Measurements from ENCODE around the gene PMPCA. TPM values are rescaled to one million over a fixed set of nuclear protein-coding genes. Genes with fewer than 3 reads are reported as not detected.
"Not testable (repeated sequence)": the region's sequence is repeated elsewhere in the genome, so short reads cannot be mapped to it uniquely, and the experiment has no call there.

Gene PMPCA
- total and polyA plus RNA-seq, 12 donors, result 59.3 to 85.2 (median 75.4) TPM

- WGBS, 2 donors, result 94 to 95% methylated on average over 26 of the region's 26 CpGs
- no peak for ATAC-seq
- H3K36me3 ChIP-seq, result peaks cover 4 to 90% (median 58%) of the 10 kb centered on the region in 9 donors
- DNase-seq, result no peak
- no peak overlapping the region for H3K4me3 ChIP-seq
- H3K27ac ChIP-seq, result no peak overlapping the region
- no peaks in the 10 kb centered on the region for H3K9me3 ChIP-seq
- no peaks in the 10 kb centered on the region for H3K4me1 ChIP-seq
- TF ChIP-seq CTCF (IDR thresholded peaks at IDR 0.05), result no peak
- intact Hi-C loops (cut with DNase I), result no loop called here
- H3K27me3 ChIP-seq, result no peaks in the 10 kb centered on the region
Observed at GRCh38 chr9:136422876-136423275, 12.4 kb downstream of the PMPCA start.

GRCh38 chr9:136423432-136424146 is 13.1 kb downstream of the PMPCA start:
- no peaks in the 10 kb centered on the region for H3K27me3 ChIP-seq
- no peaks in the 10 kb centered on the region for H3K4me1 ChIP-seq
- no peak for DNase-seq
- H3K9me3 ChIP-seq, result no peaks in the 10 kb centered on the region
- TF ChIP-seq CTCF (IDR thresholded peaks at IDR 0.05), result no peak
- intact Hi-C loops (cut with DNase I), result no loop called here
- peaks cover 4 to 90% (median 51%) of the 10 kb centered on the region in 9 donors for H3K36me3 ChIP-seq
- ATAC-seq, result no peak
- H3K27ac ChIP-seq, result no peak overlapping the region
- WGBS, 2 donors, result 97 to 98% methylated on average over 43 of the region's 43 CpGs
- no peak overlapping the region for H3K4me3 ChIP-seq

GRCh38 chr9:136424750-136425362 is 14.4 kb downstream of the PMPCA start:
- Histone ChIP-seq H3K9me3 (no peaks in the 10 kb centered on the region), H3K27me3 (no peaks in the 10 kb centered on the region), H3K36me3 (peaks cover 7 to 90% (median 41%) of the 10 kb centered on the region in 9 donors), H3K4me3 (no peak overlapping the region), H3K27ac (no peak overlapping the region), H3K4me1 (no peaks in the 10 kb centered on the region)
- DNase-seq, result no peak
- 91% methylated on average over 27 of the region's 27 CpGs for WGBS, 2 donors
- no peak for TF ChIP-seq CTCF (IDR thresholded peaks at IDR 0.05)
- intact Hi-C loops (cut with DNase I), result no loop called here
- ATAC-seq, result no peak

GRCh38 chr9:136425367-136425766 is 14.9 kb downstream of the PMPCA start:
- intact Hi-C loops (cut with DNase I); H3K9me3 ChIP-seq; H3K27ac ChIP-seq; H3K4me1 ChIP-seq; DNase-seq; H3K4me3 ChIP-seq; ATAC-seq; H3K27me3 ChIP-seq: not testable (repeated sequence)
- WGBS, 2 donors, result 82 to 84% methylated on average over 7 of the region's 7 CpGs
- H3K36me3 ChIP-seq, result peaks cover 7 to 90% (median 38%) of the 10 kb centered on the region in 9 donors

- intact Hi-C loops (cut with DNase I), result no loop called here
- Histone ChIP-seq H3K27ac (no peak overlapping the region), H3K27me3 (no peaks in the 10 kb centered on the region), H3K9me3 (no peaks in the 10 kb centered on the region), H3K36me3 (peaks cover 5 to 83% (median 30%) of the 10 kb centered on the region in 9 donors), H3K4me3 (no peak overlapping the region), H3K4me1 (peaks cover 0 to 9% (median 0%) of the 10 kb centered on the region in 9 donors)
- 84 to 85% methylated on average over 12 of the region's 12 CpGs for WGBS, 2 donors
- ATAC-seq (no peak), DNase-seq (no peak)
- TF ChIP-seq CTCF (IDR thresholded peaks at IDR 0.05), result no peak
Observed at GRCh38 chr9:136426787-136427186, 16.3 kb downstream of the PMPCA start.

All from heart right ventricle (tissue), 16 donors.